GM13977 (cell line): Measurements from ENCODE around the gene KCNMA1.

ENCODE experiments used
- DNase-seq: peaks from one replicate; pipeline ENCODE4 v3.0.0; 2012; ENCODE audit warnings: low spot score
- in situ Hi-C: fragments of 300-500 bp; cut with MboI; formaldehyde crosslinking; loops from one replicate; pipeline ENCODE4 v1.12.0; 2022; ENCODE audit warnings: low sequenced_read_pairs, low pct_unique_long_range_greater_than_20kb, mixed read lengths, inconsistent platforms; ENCODE audit not compliant: unreplicated experiment
- TF ChIP-seq, protein P1 (sequence below): IDR thresholded peaks from 2 replicates; pipeline ENCODE4 v1.5.1; 2012; ENCODE audit warnings: mild to moderate bottlenecking, control low read depth; ENCODE audit not compliant: insufficient read depth; ENCODE audit errors: extremely low read depth, missing control alignments

The KCNMA1 gene

GRCh38 chr10:77144656-77145055 is 493.0 kb downstream of the KCNMA1 start:
- TF ChIP-seq, protein P1, sequence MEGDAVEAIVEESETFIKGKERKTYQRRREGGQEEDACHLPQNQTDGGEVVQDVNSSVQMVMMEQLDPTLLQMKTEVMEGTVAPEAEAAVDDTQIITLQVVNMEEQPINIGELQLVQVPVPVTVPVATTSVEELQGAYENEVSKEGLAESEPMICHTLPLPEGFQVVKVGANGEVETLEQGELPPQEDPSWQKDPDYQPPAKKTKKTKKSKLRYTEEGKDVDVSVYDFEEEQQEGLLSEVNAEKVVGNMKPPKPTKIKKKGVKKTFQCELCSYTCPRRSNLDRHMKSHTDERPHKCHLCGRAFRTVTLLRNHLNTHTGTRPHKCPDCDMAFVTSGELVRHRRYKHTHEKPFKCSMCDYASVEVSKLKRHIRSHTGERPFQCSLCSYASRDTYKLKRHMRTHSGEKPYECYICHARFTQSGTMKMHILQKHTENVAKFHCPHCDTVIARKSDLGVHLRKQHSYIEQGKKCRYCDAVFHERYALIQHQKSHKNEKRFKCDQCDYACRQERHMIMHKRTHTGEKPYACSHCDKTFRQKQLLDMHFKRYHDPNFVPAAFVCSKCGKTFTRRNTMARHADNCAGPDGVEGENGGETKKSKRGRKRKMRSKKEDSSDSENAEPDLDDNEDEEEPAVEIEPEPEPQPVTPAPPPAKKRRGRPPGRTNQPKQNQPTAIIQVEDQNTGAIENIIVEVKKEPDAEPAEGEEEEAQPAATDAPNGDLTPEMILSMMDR = no peak
- DNase-seq = no peak
- in situ Hi-C loops = no loop called here

- in situ Hi-C loops = no loop called here
- TF ChIP-seq, protein P1 = no peak
- no peak for DNase-seq
Measured at GRCh38 chr10:77139252-77140160, 498.1 kb downstream of the KCNMA1 start.

DNA sequence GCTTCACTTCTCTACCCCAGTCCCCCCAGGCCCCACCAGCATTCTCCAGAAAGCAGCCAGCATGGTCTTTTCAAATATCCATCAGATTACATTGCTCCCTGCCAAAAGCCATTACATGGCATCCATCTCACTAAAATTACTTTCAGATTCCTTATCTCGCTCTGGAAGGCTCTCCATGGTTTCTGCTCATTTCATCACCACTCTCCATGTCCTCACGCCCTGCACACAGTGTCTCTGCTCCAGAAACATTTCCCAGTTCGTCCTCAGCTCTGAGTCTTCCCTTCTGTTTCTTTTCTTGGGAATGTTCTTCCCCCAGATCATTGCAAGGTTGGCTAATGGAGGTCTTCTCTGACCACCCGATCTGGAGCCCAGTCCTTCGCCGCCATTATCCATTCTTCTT is 499.1 kb downstream of the KCNMA1 start:
- in situ Hi-C loops = no loop called here
- TF ChIP-seq, protein P1 = no peak
- DNase-seq = no peak

GRCh38 chr10:77135555-77135954 is 502.1 kb downstream of the KCNMA1 start:
- in situ Hi-C loops = no loop called here

DNA sequence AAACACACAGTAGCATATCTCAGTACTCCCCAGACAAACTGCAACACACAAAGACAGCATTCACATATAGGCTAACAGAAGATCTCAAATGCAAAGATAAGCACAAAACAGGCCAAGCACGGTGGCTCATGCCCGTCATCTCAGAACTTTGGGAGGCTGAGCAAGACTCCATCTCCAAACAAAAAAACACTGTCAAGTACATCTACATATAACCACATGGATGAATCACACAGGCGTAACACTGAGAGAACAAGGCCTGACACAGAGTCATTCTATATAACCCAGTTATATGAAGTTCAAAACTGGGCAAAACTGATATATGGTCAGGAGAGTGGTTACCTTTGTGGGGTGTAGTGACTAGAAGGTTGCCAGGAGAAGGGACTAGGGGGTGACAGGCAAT is 506.4 kb downstream of the KCNMA1 start:
- in situ Hi-C loops = no loop called here
- TF ChIP-seq, protein P1 = no peak
- DNase-seq = no peak

More at GRCh38 chr10:77135555-77135954, 502.1 kb downstream of the KCNMA1 start:
- DNase-seq = no peak
- TF ChIP-seq, protein P1 = no peak

- no peak for DNase-seq
- TF ChIP-seq, protein P1 = no peak
- in situ Hi-C loops = no loop called here
Measured at GRCh38 chr10:77127243-77127642, 510.4 kb downstream of the KCNMA1 start.
